ENCODE measurements around the gene BLMH.

GRCh38 chr17:30232824-30233427, 58.8 kb downstream of the BLMH start:
- TF ChIP-seq, protein P1, sequence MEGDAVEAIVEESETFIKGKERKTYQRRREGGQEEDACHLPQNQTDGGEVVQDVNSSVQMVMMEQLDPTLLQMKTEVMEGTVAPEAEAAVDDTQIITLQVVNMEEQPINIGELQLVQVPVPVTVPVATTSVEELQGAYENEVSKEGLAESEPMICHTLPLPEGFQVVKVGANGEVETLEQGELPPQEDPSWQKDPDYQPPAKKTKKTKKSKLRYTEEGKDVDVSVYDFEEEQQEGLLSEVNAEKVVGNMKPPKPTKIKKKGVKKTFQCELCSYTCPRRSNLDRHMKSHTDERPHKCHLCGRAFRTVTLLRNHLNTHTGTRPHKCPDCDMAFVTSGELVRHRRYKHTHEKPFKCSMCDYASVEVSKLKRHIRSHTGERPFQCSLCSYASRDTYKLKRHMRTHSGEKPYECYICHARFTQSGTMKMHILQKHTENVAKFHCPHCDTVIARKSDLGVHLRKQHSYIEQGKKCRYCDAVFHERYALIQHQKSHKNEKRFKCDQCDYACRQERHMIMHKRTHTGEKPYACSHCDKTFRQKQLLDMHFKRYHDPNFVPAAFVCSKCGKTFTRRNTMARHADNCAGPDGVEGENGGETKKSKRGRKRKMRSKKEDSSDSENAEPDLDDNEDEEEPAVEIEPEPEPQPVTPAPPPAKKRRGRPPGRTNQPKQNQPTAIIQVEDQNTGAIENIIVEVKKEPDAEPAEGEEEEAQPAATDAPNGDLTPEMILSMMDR (IDR thresholded peaks at IDR 0.05; ENCODE audit: poor library complexity) = no peak
- TF ChIP-seq EZH2 (IDR thresholded peaks at IDR 0.05; ENCODE audit: borderline replicate concordance) = no peak

All from hepatocyte (in vitro differentiated cells).